Spinal cord (tissue), 10 donors: ENCODE measurements around the gene PLSCR3. TPM values are rescaled to one million over a fixed set of nuclear protein-coding genes. Genes with fewer than 3 reads are reported as not detected.

ENCODE experiments used
- DNase-seq, 6 donors: peaks; one replicate each; pipeline versions ENCODE4 v3.0.0 to v3.0.0-alpha.2; 2013 to 2015; ENCODE audit warnings: low spot score in 6 of 6, low read depth in 4 of 6
- H3K27ac ChIP-seq: one replicate; pipeline ENCODE4 v1.5.1; 2013; ENCODE audit warnings: low read depth, low read length, control low read depth
- H3K27me3 ChIP-seq: one replicate; pipeline ENCODE4 v1.6.1; 2013; ENCODE audit warnings: low read length; ENCODE audit not compliant: control insufficient read depth, insufficient read depth
- H3K36me3 ChIP-seq: one replicate; pipeline ENCODE4 v1.6.1; 2013; ENCODE audit warnings: low read length; ENCODE audit not compliant: control insufficient read depth, insufficient read depth
- H3K4me1 ChIP-seq: one replicate; pipeline ENCODE4 v1.6.1; 2013; ENCODE audit warnings: low read length; ENCODE audit not compliant: control insufficient read depth, insufficient read depth
- H3K4me3 ChIP-seq: one replicate; pipeline ENCODE4 v1.5.1; 2013; ENCODE audit warnings: low read depth, low read length, control low read depth
- H3K9me3 ChIP-seq: one replicate; pipeline ENCODE4 v1.6.1; 2013; ENCODE audit warnings: low read length; ENCODE audit not compliant: control insufficient read depth, insufficient read depth
- WGBS: methylation state at CpG from one replicate; pipeline ENCODE4 v1.1.5; 2013; ENCODE audit warnings: missing lambda C conversion rate; ENCODE audit not compliant: insufficient coverage; 5-methylcytosine and 5-hydroxymethylcytosine counted together
- polyA plus RNA-seq, 2 donors: library from polyadenylated mRNA; unstranded; fragments of 120-200 nt; gene quantifications; one replicate each; pipeline ENCODE4 v1.2.1, GENCODE V29; 2013; ENCODE audit not compliant: insufficient read length in 2 of 2
- total RNA-seq, 2 donors: library from RNA; depleted of rRNA in 1 of 2; stranded (reverse); fragments of 120-200 nt in 1 of 2; fragments of >200 nt in 1 of 2; gene quantifications; one replicate each; pipeline versions ENCODE4 v1.2.3 to v1.2.4, GENCODE V29; 2013 to 2014
- donor health status: healthy.

Gene PLSCR3
- total and polyA plus RNA-seq, 4 donors, result 8.0 to 38.8 (median 25.5) TPM

DNA sequence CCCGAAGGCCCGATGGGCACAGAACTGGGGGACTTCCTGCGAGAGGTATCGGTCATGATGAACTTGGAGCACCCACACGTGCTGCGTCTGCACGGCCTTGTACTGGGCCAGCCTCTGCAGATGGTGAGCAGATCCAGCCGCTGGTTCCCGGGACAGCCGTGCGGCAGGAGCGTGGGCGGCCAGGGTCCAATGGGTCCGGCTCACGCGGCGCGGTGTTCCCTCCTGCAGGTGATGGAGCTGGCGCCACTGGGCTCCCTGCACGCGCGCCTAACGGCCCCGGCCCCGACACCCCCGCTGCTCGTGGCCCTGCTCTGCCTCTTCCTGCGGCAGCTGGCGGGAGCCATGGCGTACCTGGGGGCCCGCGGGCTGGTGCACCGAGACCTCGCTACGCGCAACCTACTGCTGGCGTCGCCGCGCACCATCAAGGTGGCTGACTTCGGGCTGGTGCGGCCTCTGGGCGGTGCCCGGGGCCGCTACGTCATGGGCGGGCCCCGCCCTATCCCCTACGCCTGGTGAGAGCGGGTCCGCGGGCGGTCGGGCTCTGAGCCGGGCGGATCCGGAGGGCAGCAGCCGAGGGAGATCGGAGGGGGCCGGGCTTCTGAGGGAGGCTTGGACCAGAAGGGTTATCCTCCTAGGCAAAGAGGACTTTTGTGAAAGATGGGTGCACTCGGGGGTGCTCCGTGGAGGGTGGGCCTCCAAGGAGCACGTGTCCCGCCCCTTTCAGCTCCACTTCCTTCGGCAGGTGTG is 10.4 kb downstream of the PLSCR3 start:
- Histone ChIP-seq H3K9me3 (no peaks in the 10 kb centered on the region), H3K4me1 (peaks cover 36% of the 10 kb centered on the region), H3K27me3 (peaks cover 55% of the 10 kb centered on the region), H3K36me3 (peaks cover 27% of the 10 kb centered on the region), H3K4me3 (peak overlapping the region; percentile 43), H3K27ac (no peak overlapping the region)
- WGBS, result 5% methylated on average over 65 of the region's 65 CpGs
- peak in 2 of 6 donors; percentile 82 to 89 for DNase-seq

DNA sequence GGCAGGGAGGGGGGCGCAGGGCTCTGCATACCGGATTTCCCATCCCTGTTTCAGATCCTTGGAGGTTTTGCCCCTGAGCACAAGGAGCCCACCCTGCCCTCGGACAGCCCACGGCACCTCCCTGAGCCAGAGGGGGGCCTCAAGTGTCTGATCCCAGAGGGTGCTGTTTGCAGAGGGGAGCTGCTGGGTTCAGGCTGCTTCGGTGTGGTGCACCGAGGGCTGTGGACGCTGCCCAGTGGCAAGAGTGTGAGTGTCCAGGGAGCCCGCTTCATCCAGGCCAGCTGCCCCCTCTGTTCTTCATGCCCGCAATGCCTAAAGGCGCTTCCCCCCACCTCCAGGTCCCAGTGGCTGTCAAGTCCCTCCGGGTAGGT is 11.0 kb downstream of the PLSCR3 start:
- Histone ChIP-seq H3K4me3 (peak overlapping the region; percentile 43), H3K36me3 (peaks cover 21% of the 10 kb centered on the region), H3K9me3 (no peaks in the 10 kb centered on the region), H3K4me1 (peaks cover 36% of the 10 kb centered on the region), H3K27me3 (peaks cover 55% of the 10 kb centered on the region), H3K27ac (no peak overlapping the region)
- 78% methylated on average over 11 of the region's 11 CpGs for WGBS
- no peak for DNase-seq

DNA sequence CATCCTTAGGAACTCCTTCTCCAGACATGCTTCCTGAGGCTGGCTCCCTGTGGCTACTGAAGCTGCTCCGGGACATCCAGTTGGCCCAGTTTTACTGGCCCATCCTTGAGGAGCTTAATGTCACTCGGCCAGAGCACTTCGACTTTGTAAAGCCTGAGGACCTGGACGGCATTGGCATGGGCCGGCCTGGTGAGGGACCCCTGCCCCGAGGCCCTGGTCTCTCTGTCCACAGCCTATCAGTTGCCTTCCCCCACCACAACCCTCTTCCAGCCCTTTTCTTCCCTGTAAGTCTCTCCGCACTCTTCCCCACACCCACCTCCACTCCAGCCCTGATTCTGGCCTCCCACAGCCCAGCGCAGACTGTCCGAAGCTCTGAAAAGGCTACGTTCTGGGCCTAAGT is 11.4 kb downstream of the PLSCR3 start:
- Histone ChIP-seq H3K27ac (no peak overlapping the region), H3K36me3 (peaks cover 17% of the 10 kb centered on the region), H3K4me1 (peaks cover 36% of the 10 kb centered on the region), H3K27me3 (peaks cover 55% of the 10 kb centered on the region), H3K4me3 (no peak overlapping the region), H3K9me3 (no peaks in the 10 kb centered on the region)
- WGBS, result 79% methylated on average over 7 of the region's 10 CpGs
- DNase-seq, result no peak

DNA sequence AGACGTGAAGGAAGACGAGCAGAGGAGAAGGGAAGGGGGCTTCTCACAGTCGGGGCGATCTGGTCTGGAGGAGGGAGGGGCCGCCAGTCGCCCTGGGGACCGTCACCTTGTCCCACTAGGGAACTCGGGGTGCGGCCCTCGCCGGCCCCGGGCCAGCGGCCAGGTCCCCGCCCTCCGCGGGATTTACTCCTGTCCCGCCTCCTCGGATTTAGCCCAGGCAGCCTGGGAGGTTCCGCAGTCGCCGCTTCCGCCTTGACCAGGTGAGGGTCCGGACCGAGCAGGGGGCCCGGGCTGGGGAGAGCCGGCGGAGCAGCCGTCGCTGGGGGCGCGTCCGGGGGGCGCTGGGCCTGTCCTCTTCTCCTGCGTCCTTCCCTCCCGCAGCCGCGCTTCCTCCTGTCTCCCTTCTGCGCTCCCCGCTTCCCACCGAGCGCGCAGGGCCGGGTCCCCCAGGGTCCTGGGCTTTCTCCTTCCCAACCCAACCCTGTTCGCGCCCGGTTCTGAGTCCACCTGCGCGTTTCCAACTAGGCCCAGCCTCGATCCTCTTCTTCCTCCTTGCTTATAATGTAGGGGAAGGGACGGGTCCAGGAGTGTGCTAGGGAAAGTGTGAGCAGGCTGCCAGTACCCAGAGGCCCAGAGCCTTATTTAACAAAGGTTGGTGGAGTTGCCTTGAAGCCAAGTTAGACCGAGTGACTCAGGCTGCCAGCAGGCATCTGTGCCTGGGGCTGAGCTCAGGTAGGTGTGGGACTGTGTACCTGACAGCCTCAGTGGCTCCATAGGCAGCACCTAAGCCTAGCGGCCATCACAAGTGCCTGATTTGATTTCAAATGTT is 13.3 kb downstream of the PLSCR3 start, which contains the start of gene TNK1:
TNK1 (plus strand) TSS at position 235 of the 829 bp plus-strand sequence. CDS start 1,838 bp downstream, outside the sequence.
- Histone ChIP-seq H3K27ac (no peak within 1 kb of the TSS), H3K4me1 (peaks cover 36% of the 10 kb centered on the region), H3K36me3 (peaks cover 3% of the 10 kb centered on the region), H3K27me3 (peaks cover 55% of the 10 kb centered on the region), H3K9me3 (no peaks in the 10 kb centered on the region), H3K4me3 (no peak within 1 kb of the TSS)
- no peak for DNase-seq
- WGBS, result 1% methylated on average over 45 of the region's 52 CpGs

DNA sequence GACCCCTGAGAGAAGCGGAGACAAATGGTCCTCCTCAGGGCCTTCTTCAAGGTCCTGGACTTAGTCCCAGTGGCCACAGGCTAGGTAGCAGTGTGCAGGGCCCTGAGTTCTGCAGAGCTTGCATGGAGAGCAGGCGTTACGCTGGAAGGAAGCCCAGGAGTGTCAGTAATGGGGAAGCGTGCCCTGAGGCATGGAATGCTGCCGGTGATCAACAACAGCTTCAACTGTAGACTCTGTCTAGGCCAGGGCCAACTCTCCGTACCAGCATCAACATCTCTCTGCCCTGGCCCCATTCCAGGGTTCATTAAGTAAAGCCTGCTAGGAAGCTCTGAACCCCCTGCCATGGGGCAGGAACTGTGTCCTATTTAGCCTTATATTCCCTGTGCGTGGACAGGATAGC is 14.0 kb downstream of the PLSCR3 start:
- no peak overlapping the region for H3K27ac ChIP-seq
- peaks cover 36% of the 10 kb centered on the region for H3K4me1 ChIP-seq
- WGBS, result 42% methylated on average over 7 of the region's 7 CpGs
- peaks cover 55% of the 10 kb centered on the region for H3K27me3 ChIP-seq
- peak in 2 of 6 donors; percentile 53 to 80 for DNase-seq
- peaks cover 2% of the 10 kb centered on the region for H3K36me3 ChIP-seq
- H3K9me3 ChIP-seq, result no peaks in the 10 kb centered on the region
- H3K4me3 ChIP-seq, result no peak overlapping the region

DNA sequence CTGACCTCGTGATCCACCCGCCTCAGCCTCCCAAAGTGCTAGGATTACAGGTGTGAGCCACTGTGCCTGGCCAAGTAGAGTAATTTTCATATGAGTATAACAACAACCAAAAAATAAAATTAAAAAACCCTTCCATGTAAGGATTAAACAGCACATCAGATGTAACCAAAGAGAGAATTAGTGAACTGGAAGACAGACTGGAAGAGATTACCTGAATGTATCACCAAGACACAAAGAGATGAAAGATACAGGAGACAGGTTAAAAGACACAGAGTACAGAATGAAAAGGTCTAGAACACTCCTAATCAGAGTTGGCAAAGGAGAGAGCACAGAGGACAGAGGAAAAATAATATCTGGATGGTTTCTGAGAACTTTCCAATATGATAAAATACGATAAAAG is 15.2 kb downstream of the PLSCR3 start:
- no peak for DNase-seq
- Histone ChIP-seq H3K9me3 (no peaks in the 10 kb centered on the region), H3K27ac (no peak overlapping the region), H3K4me1 (peaks cover 29% of the 10 kb centered on the region), H3K27me3 (peaks cover 48% of the 10 kb centered on the region), H3K36me3 (peaks cover 2% of the 10 kb centered on the region), H3K4me3 (no peak overlapping the region)
- WGBS, result no CpG with 5 or more reads among the region's 3 CpGs

DNA sequence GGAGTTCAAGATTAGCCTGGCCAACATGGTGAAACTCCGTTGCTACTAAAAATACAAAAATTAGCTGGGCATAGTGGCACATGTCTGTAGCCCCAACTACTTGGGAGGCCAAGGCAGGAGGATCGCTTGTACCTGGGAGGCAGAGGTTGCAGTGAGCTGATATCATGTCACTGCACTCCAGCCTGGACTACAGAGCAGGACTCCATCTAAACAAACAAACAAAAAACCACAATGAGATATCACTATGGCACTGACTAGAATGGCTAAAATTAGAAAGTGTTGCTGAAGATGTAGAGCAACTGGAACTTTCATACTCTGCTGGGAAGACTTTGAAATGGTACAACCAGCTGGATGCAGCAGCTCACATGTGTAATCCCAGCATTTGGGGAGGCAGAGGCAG is 20.0 kb downstream of the PLSCR3 start:
- H3K9me3 ChIP-seq, result no peaks in the 10 kb centered on the region
- DNase-seq, result no peak
- no peaks in the 10 kb centered on the region for H3K4me1 ChIP-seq
- H3K36me3 ChIP-seq, result no peaks in the 10 kb centered on the region
- 94% methylated on average over 2 of the region's 2 CpGs for WGBS
- H3K4me3 ChIP-seq, result no peak overlapping the region
- peaks cover 6% of the 10 kb centered on the region for H3K27me3 ChIP-seq
- no peak overlapping the region for H3K27ac ChIP-seq

DNA sequence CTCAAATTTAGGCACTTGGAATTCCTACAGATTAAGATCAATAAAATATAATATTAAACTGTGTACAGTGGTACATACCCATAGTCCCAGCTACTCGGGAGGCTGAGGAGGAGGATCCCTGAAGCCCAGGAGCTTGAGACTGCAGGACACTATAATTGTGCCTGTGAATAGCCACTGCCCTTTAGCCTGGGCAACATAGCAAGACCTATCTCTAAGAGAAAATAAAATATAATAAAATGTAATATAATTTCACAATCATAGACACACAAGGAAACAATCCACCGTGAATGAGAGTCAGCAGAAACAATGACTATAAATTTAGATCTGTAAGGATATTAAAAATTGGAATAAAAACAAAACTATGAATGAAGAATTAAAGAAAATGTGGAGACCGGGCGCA is 23.5 kb downstream of the PLSCR3 start:
- H3K4me1 ChIP-seq, result no peaks in the 10 kb centered on the region
- no CpG with 5 or more reads among the region's 4 CpGs for WGBS
- no peaks in the 10 kb centered on the region for H3K9me3 ChIP-seq
- no peaks in the 10 kb centered on the region for H3K36me3 ChIP-seq
- no peak overlapping the region for H3K27ac ChIP-seq
- H3K4me3 ChIP-seq, result no peak overlapping the region
- H3K27me3 ChIP-seq, result peaks cover 3% of the 10 kb centered on the region
- no peak for DNase-seq

DNA sequence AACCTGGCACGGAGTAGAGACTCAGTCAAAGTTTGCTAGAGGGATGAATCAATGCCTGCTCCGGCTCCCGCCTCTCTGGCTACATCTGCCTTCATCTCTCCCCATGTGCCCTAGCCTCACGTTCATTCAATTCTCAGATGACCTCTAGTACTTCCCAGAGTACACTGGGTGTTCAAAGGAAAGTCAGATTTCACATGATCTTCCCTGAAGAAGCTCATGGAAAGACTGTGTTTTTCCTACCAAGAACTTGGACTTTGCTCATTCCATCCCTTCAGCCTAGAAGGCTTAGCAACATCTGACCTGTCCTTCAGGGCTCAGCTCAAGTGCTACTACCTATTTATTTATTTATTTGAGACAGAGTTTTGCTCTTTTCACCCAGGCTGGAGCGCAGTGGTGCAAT is 24.5 kb downstream of the PLSCR3 start:
- no peak for DNase-seq
- H3K9me3 ChIP-seq, result no peaks in the 10 kb centered on the region
- H3K4me3 ChIP-seq, result no peak overlapping the region
- no peaks in the 10 kb centered on the region for H3K36me3 ChIP-seq
- H3K27me3 ChIP-seq, result peaks cover 3% of the 10 kb centered on the region
- 82% methylated on average over 5 of the region's 5 CpGs for WGBS
- no peak overlapping the region for H3K27ac ChIP-seq
- H3K4me1 ChIP-seq, result no peaks in the 10 kb centered on the region
